Measurements from ENCODE around the gene LRRC4. TPM values are rescaled to one million over a fixed set of nuclear protein-coding genes. Genes with fewer than 3 reads are reported as not detected.

Gene LRRC4
- polyA plus RNA-seq, 1 donor = 5.8 TPM

DNA sequence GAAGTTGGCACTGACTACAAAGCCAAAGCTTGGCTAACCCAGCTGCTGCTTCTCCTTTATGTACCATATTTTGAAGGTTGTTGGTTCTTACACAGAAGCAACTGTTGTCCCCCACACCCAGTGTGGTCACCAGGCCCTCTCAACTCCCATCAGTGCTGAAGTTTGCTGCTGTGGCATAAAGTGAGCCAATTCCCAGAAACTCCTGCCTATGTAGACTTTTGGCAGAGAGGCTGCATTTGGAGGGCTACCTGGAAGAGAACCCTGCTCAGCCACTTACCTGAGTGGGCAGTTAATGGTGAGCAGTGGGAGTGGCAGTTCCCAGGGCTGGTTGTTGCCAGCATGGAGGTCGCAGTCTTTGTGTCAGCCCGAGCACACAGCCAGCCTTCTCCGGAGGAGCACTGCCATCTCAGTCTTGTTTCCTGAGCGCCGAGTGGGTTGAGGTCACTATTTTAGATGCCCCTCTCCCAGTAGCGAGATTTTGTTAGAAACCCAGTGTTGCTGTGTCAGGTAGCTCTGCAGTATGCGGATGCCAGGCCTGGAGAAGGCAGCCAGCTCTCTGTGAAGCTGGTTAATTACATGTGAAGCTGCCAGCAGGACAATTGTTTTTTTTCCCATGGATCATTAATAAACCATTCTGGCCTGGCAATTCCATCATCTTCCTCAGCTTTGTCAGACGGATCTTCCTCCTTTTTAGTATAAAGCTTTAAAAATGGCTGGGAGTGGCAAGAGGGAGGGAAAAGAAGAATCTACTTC, 24.5 kb downstream of the LRRC4 start:
- no peak for DNase-seq

DNA sequence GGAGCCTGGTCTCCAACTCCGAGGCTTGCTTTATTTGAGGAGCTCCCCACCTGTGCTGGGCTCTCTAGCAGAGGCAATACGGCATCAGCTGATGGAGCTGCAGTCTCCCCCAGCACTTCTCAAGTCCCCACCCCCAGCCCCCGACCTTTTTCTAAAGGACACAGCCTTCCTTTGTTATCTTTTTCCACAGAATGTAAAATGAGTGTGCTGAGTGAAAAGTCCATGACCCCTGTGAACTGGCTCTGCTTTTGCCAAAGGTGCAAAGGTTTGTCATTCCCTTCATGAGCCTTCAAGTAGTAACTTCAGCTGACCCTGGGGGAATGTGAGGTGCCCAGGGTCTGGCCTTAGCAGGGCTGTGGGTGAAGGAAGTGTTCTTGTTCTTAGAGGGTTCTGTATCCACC, 25.5 kb downstream of the LRRC4 start:
- no peak for DNase-seq

DNA sequence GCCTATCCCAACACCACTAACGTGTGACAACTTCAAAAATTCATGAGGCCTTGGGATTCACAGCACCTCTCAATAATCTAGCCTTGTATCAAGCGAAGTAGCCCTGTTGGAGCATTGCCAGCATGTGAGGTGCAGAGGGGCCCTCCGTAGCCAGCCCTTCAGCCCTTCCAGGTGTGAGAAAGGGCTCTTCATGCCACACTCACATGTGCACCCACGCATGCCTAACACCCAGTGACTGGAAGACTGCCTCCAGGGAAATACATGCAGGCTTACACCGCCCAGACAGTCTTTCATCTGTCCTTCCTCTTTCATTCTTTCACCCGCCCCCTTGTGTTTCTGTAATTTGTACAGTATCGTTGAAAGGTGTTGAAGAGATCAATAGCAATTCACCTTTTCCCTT, 26.1 kb downstream of the LRRC4 start:
- no peak for DNase-seq

GRCh38 chr7:128004623-128005022, 26.6 kb downstream of the LRRC4 start:
- DNase-seq = no peak

GRCh38 chr7:128003787-128004186, 27.4 kb downstream of the LRRC4 start:
- no peak for DNase-seq

DNA sequence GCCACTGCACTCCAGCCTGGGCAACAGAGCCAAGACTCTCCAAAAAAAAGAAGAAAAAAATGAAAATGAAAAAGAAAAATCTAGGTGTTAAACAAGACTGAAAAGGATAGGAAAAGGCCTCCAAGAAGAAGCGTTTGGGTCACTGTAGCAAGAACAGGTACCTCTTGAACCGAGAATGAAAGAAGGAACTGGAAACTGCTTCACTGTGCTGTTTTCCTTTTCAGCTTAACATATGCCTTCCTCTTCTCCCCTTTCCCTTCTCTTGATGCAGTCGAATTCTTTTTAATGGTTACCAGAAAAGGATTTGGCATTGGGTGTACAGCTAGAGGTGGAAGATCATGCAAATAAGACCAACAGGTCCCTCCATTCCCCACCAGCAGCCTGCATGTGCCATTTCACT, 28.1 kb downstream of the LRRC4 start:
- DNase-seq = no peak

DNA sequence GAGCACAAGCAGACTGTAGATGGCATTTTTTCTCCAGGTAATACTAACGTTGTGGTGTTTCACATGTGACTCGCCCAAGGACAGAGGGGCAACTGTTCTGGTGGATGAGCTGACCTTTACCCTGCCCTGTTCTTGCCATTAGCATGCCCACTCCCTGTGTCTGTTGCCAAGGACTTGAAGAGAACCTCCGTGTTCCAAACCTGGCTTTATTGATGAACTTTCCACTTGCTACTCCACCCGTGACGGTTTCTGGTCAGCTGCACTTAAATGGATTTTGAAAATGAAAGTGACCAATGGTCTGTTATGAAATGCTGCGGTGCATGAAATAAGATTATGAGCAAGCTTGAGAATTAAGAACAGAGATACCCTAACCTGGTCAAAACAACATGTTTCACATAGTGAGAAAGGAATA, 30.4 kb downstream of the LRRC4 start:
- DNase-seq = no peak

DNA sequence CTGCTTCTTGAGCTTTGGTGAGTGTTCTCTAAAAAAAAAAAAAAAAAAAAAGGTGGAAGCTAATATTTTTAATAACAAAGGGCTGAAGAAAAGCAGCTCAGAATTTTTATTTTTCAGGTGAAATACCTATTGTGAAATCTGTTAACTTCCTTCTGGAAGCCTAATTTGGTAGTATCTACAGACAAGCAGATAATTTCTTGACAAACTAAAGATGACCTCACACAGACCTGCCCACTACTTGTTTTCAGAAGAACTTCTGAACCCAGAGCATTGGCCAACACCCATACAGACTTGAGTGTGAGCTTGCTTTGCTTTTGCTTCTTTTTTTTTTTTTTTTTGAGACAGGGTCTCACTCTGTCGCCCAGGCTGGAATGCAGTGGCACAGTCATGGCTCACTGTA, 31.2 kb downstream of the LRRC4 start:
- no peak for DNase-seq

DNA sequence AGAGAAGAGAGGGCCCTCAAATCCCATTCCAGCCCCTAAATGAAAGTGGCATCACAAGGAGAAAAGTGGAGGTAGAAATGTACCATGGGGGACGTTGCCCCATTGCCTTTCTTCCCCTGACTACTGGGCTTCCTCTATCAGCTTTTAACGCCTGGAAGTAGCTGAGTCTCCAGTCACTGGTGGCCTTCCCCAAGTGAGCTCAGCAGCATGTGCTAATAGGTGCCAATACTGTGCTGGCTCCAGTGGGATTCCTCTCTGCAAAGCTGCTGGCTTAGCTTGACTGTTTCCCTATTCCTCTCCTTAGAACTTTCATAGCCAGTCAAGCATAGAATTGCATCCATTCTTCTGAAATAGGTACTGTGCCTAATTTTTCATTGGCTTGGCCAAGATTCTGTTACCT, 32.6 kb downstream of the LRRC4 start:
- no peak for DNase-seq

DNA sequence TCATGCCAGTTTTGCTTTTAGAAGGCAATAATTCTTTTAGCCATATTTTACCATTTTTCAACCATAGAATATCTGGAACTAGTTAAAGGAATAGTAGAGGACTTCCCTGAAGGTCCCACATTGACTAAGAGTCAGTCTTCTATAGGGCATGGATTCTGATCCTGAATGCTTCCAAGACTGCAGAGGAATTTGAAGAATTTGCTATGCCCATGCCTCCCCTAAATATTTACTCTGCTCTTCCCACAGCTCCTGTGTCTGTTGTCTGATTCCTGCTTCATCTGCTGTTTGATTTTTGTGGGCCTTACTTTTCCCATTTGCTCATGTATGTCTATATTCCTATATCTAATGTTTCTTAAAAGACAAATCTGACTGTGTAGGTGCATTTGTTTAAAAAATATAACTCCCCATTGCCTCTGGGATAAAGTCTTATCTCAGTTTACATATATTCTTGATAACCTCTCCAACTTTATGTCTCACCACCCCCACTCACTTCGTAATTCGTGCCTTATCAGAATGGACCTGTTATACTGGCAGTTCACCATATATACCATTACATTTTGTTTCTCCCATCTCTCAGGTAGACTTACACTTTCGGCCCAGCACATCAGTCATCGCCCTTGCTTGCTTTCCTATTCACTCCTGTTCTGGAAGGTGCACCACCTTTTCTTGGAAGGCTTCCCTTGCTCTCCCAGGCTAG, 33.9 kb downstream of the LRRC4 start:
- DNase-seq = no peak

DNA sequence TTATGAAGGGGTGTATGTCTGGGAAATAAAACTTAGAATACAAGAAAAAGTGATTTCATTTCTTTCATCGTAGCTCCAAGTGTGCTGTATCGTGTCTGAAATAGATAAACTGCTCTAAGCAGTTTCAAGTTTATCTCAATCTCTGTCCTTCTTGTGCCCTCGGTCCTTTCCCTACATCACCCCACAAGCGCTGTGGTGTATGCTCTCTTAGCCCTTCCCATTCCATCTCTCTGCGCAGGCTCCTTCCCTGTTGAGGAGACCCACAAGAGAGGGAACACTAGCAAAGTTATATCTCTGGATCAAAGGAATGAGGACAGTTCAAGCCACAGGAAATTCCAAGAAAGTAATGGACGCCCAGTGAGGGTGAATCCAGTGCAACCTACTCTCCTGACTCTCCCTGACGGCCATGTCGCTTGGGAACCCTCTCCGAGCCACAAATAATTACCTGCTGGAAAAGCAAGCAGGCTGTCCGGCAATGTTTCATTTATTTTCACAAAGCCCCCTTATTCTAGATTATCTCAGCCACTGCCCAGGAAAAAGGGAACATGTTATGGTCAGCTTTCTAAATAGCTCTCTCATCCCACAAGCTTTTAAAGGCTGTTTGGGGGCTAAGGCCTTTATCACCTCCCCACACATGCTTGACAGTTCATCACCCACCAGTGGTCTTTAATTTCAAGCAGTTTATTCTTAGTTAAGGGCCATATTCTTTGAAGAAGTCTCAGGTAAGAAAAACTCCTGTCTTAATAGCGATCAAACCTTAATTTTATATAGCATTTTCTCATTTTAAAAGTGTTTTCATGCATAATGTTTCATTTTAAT, 34.8 kb downstream of the LRRC4 start:
- no peak for DNase-seq

DNA sequence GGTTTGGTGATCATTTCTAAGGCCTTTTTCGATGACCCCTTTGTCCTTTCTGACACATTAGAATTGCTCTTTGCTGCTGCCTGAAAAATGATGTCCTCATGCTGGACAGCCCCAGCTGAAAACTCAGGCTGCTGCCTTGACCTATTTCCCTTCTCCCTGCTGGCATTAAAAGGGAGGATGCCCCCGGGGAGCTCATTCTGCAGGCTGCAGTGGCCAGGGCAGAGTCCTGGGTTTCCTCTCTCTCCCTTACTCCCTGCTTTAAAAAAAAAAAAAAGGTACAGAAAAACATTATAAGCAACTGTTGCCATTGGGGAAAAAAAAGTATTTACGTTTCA, 35.4 kb downstream of the LRRC4 start:
- no peak for DNase-seq

- no peak for DNase-seq
Observed at GRCh38 chr7:127995156-127995880, 35.9 kb downstream of the LRRC4 start.

GRCh38 chr7:127993987-127994386, 37.2 kb downstream of the LRRC4 start:
- no peak for DNase-seq

GRCh38 chr7:127993317-127993716, 37.9 kb downstream of the LRRC4 start:
- no peak for DNase-seq

DNA sequence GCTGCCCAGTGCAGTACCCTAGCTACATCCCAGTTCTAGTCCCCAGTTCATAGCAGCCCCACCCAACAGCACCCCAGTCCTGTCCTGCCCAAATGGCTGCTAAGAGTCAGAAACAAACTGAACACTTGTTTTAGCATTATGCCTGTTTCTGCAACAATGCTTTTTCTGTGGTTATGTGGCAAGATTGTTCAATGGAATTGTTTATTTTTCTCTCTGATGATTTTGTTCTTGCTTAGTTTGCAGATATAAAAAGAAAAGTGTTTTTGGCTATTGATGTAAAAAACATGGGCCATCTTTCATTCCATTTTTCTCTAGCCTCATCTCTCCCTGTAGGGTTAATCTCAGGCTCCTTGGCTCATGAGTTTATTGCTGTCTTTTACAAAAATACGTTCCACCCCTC, 42.5 kb downstream of the LRRC4 start:
- no peak for DNase-seq

GRCh38 chr7:127986581-127987521, 44.4 kb downstream of the LRRC4 start:
- no peak for DNase-seq

GRCh38 chr7:127983804-127984332, 47.4 kb downstream of the LRRC4 start:
- DNase-seq = no peak

- DNase-seq = no peak
Observed at GRCh38 chr7:127981965-127982364, 49.3 kb downstream of the LRRC4 start.

DNA sequence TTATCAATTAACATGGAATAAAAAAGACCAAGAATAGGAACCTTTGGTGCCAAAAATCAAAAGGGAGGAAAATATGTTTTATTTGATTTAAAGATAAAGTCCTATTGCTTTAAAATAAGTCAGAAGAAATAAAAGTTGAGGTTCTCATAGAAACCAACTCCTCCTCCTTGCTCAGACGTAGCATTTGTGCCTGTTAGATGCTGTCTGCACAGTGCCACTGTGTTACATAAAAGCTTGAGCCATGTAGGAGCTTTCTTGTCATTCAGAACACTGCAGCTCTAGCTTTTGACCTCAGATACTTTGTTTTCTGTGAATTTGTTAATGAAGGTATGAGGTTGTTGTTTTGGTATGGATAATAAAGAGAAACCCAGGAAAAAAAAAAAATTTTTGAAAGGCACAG, 50.3 kb downstream of the LRRC4 start:
- no peak for DNase-seq

DNA sequence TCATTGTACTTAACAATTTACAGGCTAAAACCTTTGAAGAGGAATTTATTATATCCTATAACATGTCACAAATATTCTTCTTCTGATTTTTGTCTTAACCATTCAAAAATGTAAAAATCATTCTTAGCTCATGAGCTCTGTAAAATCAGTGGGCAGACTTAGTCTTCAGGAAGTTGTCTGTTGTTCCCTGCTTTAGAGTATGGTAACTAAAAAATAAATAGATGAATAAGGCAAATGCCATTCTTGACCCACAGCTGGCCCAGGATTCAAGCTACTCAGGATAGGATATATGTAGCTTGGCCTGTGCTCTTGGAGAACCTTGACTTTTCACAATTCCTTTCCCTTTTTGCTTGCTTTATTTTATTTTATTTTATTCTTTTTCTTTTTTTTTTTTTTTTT, 51.5 kb downstream of the LRRC4 start:
- no peak for DNase-seq

All from left kidney (tissue), 2 donors.